Effector CD4-positive, alpha-beta T cell (primary cell): ENCODE results near the gene HAL.

Experiments used
- DNase-seq: peaks from one replicate; pipeline ENCODE4 v3.0.0-alpha.2; 2020

Gene HAL

GRCh38 chr12:96006727-96007126 is 10.6 kb upstream of the HAL start:
- no peak for DNase-seq

DNA sequence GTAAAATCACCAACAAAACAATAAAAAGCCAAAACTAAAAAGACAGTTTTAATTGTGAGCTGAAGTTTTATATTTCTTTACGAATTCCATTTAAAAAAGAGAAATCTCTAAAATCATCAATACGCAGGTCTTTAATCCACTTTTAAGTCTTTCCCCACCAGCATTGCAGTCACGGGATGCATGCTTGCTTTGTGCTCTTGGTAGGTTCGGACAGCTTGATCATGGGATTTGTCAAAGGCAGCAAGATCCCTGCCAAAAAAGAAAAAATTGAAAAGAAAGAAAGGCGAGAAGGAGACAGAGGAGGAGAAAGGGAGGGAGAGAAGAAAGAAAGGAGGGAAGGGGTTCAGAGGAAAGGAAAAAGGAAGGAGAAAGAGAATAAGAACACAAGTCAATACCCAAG is 4.7 kb upstream of the HAL start:
- DNase-seq, result no peak

- DNase-seq, result no peak
These were observed 3.3 kb upstream of the HAL start for GRCh38 chr12:95999484-95999883.

DNA sequence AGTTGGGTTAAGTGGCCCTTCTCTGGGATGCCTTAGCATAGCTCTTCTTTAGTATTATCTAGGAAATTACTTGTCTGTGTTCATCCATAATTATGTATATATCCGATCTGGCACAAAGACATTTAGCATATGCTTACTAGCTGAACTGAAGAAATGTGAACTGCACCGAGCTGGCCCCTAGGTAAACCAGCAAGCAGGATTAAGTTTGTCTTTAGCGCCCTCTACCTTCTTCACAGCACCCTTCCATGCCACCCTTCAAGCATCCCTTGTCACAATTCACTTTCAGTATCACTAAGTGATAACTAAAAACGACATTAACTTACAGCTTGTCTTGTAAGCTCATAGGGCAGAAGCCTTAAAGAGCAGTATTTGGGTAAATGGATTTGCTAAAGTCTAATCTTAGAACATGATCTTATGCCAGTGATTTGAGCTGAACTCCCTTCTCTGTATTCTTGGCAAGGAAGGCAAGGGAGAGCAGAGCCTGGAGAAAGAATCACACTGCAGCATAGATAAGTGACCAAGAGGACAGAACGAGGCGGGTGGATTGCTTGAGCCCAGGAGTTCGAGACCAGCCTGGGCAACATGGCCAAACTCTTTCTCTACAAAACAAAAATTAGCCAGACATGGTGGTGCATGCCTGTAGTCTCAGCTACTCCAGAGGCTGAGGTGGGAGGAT is 2.6 kb upstream of the HAL start:
- peak; percentile 19 for DNase-seq

DNA sequence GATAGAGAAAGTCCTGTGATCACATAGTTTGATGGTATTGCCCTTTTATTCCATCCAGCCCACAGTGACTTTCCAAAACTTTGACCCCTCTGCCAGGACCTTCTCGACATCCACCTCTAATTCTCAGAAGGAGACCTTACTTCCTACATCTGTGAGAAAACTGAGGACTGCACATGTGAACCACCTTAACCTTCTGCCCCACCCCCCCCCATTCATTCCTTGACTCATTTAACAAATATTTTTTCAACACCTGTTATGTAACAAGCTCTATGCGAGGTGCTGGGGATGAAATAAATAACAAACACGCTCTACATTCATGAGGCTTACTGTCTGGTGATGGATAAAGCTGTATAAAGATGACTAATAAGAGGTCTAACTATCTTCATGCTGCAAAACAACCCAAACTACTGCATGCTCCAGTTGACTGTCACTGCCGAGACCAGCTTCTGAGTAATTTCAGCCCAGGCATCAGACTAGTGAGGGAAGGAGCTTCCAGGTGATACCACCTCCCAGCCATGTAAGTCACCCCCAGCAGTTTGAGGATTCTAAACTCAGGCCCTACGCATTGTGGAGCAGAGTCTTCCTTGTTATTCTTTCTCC is 1.9 kb upstream of the HAL start:
- no peak for DNase-seq

- no peak for DNase-seq
These were observed 1.1 kb upstream of the HAL start for GRCh38 chr12:95997276-95997675.

GRCh38 chr12:95995238-95996031 is 709 bp downstream of the HAL start:
- no peak for DNase-seq

DNA sequence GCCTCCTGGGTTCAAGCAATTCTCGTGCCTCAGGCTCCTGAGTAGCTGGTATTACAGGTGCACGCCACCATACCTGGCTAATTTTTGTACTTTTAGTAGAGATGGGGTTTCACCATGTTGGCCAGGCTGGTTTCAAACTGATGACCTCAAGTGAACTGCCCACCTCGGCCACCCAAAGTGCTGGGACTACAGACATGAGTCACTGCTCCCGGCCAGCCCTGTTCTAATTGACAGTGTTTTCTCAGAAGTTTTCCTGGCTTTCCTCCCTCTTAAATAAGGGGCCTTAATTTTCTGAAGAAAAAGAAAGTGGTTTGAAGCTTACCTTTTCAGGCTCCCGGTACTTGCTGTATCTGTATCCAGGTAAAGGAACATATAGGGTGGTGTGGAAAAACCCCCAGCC is 1.7 kb downstream of the HAL start:
- no peak for DNase-seq

DNA sequence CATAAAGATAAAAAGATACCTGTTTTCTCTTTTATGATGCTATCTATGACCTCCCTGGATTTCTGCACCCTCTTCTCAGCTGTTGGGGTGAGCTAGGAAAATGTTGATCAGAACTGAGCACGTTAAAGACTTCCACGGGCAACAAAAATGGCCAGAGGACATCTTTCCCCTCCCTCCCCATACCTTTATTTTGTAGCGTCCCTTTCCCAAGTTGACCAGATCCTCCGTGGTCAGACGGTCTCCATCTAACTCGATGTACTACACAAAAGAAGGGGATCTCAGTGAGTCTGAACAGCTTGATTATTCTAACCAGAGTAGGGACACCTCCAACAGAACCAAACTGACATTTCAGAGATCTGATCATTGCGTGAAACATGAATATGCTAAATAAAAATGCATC is 2.2 kb downstream of the HAL start:
- no peak for DNase-seq

DNA sequence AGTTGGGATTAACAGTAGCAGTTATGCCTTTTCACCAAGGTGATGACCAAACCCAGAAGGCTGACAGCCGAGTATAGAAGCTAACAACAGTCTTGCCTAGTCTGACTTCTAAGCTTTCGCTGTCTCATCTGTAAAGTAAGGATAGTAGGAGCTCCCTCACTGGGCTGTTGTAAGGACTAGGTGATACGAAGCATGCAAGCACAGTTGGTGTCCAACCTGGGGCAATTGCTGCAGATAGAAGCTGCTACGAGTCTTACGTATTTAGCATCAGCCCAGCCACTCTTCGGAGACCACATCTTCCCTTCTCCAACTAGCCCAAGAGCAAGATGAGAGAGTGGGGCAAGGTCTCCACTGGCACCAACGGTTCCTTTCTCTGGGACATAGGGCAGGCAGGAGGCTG is 6.0 kb downstream of the HAL start:
- no peak for DNase-seq

- no peak for DNase-seq
These were observed 6.5 kb downstream of the HAL start for GRCh38 chr12:95989504-95990123.

DNA sequence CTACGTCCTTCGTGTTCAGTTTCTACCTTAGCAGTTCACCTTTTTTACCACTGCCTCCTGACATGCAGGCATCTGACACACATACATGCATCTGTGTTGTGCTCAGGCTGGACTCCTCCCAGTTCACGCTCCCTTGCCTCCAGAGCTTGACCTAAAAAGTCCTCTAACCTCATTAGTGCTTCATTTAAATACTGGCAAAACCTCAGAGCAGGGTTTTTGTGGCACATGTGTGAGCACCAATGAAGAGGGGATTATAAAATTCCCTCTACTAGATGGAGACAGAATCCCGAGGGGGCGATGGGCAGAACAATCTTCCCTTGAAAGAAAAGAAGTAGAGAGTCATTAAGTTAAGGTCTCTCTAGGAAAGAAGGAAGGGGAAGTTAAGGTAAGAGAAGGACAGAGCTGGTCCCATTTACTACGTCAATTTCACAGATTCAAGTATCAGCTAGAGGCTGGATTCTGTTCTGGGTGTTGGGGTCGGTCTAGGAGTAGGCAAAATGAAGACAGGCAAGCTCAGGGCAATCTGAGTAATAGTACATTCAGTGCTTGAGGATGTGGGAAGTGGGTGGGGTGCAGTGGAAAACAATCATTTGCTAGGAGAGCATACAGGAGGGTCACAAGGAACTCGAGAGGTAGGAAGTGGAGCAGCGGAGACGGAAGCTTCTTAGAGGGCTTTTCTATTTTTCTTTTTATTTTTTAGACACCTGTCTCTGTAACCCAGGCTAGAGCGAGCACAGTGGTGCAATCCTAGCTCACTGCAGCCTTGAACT is 7.5 kb downstream of the HAL start:
- no peak for DNase-seq

DNA sequence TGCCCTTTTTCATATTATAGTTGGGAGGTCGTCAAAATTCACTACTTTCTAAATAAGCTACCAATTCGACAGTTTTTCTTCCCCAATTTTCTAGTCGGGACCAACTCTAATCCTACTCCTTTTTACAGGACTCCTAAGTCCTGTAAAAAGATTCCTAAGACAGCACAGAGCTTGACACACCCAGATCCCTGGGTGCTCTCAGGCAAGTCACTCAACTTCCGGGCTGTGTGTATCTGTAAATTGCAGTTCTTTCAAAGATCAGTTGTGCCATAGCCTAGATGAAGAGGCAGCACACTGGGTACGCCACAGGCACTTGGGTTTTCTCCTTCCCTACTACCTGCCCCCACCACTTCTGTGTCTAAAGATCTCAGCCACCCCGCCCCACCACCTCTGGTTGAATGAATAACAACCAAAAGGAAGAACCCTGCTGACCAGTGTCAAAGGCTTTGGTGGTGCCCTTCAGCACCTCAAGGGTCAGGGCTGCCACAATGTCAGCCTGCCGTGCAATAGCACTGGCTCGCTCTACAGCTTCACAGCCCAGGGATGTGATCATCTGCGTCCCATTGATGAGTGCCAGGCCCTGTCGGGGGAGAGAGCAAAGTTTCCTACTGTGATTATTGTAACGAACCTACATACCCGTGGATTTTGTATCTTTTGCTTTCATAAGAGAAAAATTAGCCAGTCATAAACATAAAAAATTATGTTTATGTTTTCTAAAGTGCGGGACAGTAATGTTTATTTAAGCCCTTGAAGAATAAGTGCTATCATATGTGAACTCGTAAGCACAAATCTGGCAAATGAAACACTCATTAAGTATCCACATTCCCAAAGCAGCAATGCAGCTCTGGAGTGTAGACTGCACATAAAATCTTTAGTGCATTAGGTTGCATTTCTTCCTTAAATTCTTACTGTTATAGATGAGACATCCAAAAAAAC is 9.2 kb downstream of the HAL start:
- DNase-seq, result no peak

DNA sequence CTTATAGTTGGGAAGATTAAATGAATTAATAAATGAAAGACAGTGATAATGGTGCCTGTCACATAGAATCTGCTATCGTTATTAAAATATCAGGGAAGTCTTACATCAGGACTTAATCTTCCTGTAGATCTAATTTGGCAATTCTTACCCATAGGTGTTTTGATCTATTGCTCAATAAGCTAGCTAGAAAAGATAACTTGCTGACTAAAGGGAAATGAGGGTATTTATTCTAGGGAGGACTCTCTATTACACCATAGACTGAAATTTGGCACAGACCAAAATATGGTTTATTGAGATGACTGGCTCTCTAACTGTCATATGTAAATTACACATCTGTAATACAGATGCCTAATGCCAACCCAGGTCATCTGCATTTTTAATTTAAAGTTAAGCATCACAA is 11.5 kb downstream of the HAL start:
- DNase-seq, result no peak

DNA sequence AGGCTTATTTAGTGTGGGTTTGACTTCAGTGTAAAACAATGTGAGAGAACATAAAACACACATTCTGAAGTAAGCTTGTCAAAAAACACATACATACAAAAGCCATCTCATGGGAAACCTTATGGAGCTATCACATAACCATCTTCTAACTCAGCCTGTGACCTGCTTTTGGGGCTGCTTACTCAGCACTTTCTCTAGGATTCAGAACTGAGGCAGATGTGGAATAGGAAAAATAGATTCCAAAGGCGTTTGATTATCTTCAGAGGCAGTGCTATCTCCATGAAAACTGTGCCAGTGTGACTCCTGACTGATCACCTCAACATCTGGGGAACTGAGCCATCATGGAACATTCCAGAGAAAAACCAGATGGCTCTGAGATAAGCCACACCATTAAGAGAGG is 13.5 kb downstream of the HAL start:
- DNase-seq, result no peak

DNA sequence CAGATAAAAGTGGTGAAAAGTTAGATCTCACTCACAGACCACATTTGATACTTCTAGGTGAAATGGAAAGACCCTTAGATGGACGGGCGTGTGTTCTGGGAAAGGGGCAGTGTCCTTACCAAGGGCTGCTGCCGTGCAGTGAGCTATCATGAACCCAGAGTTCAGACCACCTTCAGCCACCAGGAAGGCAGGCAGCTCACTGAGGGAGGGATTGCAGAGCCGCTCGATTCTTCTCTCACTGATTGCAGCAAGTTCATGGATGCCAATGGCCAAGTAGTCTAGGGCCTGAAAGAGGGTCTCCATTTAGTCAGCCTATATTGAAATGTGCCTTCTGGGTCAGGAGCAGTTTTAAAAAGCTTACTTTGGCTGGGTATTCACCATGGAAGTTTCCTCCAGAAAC is 15.7 kb downstream of the HAL start:
- no peak for DNase-seq

DNA sequence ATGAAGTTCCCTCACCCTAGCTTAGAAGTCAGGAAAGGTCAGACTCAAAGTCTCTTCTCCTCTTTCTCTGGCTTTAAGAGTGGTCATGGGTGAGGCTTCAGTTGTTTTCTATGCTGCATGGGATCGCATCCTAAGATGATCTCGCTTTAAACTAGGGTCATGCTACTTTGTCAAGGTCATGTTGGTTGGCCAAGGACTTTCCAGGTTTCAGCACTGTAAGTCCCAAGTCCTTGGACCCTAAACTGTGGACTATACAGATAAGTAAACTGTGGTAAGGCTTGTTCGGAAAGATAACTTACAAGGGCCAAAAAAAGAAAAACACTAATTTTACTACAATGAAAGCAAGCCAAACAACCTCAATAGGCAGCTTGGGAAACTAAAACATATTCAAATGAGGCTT is 17.4 kb downstream of the HAL start:
- DNase-seq, result no peak

GRCh38 chr12:95978351-95978750 is 17.8 kb downstream of the HAL start:
- no peak for DNase-seq

GRCh38 chr12:95977764-95978305 is 18.3 kb downstream of the HAL start:
- no peak for DNase-seq

DNA sequence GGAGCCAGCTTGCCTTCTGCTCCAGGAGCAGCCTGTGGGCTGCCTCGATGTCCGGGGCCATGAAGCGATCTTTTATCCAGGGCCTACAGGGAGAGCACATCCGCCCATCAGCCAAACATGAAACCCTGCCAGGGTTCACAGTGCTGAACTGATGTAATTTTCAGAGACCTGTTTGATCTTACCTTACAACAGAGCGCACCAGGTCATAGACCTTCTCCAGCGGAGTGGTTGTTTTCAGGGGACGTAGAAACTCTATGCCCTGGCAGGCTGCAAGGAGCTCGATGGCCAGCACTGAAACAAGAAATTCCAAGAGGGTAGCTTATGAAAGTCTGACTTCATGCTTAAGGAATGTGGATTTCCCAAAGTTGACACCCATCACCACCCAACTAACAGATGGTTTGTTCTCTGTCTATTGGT is 19.7 kb downstream of the HAL start:
- DNase-seq, result no peak

- no peak for DNase-seq
These were observed 20.7 kb downstream of the HAL start for GRCh38 chr12:95975491-95975890.

GRCh38 chr12:95974358-95974757 is 21.8 kb downstream of the HAL start:
- no peak for DNase-seq
